OCI-LY3 (cell line): ENCODE measurements around the gene SLC22A14.

Source experiments
- H2AFZ ChIP-seq: fragments of 200-600, 300-600 bp; shearing (Covaris generic); 2 replicates; pipeline ENCODE4 v1.6.0; 2014; ENCODE audit warnings: antibody characterized with exemption, low read depth, low read length
- H3K27ac ChIP-seq: fragments of 200-600, 300-600 bp; sonication (generic); 2 replicates; pipeline ENCODE4 v1.5.1; 2014; ENCODE audit warnings: mild to moderate bottlenecking, low read length, moderate library complexity, mixed read lengths
- H3K27me3 ChIP-seq: fragments of 200-600, 300-600 bp; sonication (generic); 2 replicates; pipeline ENCODE4 v1.6.1; 2014; ENCODE audit warnings: low read depth, low read length, mixed read lengths
- H3K36me3 ChIP-seq: fragments of 200-600, 300-600 bp; sonication (generic); replicated peaks from 2 replicates; pipeline ENCODE3; 2014; ENCODE audit warnings: low read depth, low read length, mixed read lengths
- H3K4me1 ChIP-seq: fragments of 300-600, 200-600 bp; sonication (generic); 2 replicates; pipeline ENCODE4 v1.6.1; 2014; ENCODE audit warnings: low read length, mixed read lengths
- H3K4me2 ChIP-seq: fragments of 200-600, 300-600 bp; sonication (generic); 2 replicates; pipeline ENCODE4 v1.6.1; 2014; ENCODE audit warnings: low read length, mixed read lengths
- H3K4me3 ChIP-seq: fragments of 300-600, 200-600 bp; sonication (generic); 2 replicates; pipeline ENCODE4 v1.5.1; 2014; ENCODE audit warnings: antibody characterized with exemption, mild to moderate bottlenecking, low read length, moderate library complexity
- H3K79me2 ChIP-seq: fragments of 300-600, 200-600 bp; shearing (Covaris generic); 2 replicates; pipeline ENCODE4 v1.6.1; 2014; ENCODE audit warnings: mild to moderate bottlenecking, low read length, mixed read lengths
- H3K9ac ChIP-seq: fragments of 300-600, 200-600 bp; shearing (Covaris generic); 2 replicates; pipeline ENCODE4 v1.6.0; 2014; ENCODE audit warnings: mild to moderate bottlenecking, low read length, moderate library complexity
- H3K9me3 ChIP-seq: fragments of 200-600, 300-600 bp; shearing (Covaris generic); 2 replicates; pipeline ENCODE4 v1.6.1; 2014; ENCODE audit warnings: low read length, mixed read lengths; ENCODE audit not compliant: insufficient read depth
- H4K20me1 ChIP-seq: fragments of 200-600, 300-600 bp; sonication (generic); 2 replicates; pipeline ENCODE4 v1.6.1; 2016; ENCODE audit warnings: low read length, mixed read lengths; ENCODE audit not compliant: insufficient read depth
- CTCF ChIP-seq: fragments of 200-600, 300-600 bp; sonication (generic); IDR thresholded peaks from 2 replicates; pipeline ENCODE4 v1.5.1; 2014; ENCODE audit warnings: antibody characterized with exemption, low read length, low read depth
- EZH2phosphoT487 ChIP-seq: fragments of 200-600 bp; shearing (Covaris generic); IDR thresholded peaks from 2 replicates; pipeline ENCODE4 v1.6.1; 2018; ENCODE audit warnings: antibody characterized with exemption, mixed run types, low read depth

SLC22A14 gene

GRCh38 chr3:38313263-38313662, 31.2 kb downstream of the SLC22A14 start:
- Histone ChIP-seq H3K27me3 (0 out of 2 replicates have a peak, but pooled peaks cover 4% of the 10 kb centered on the region), H2AFZ (no peak overlapping the region), H3K9ac (no peak overlapping the region), H3K9me3 (no peaks in the 10 kb centered on the region), H3K4me1 (no peaks in the 10 kb centered on the region), H3K36me3 (no peaks in the 10 kb centered on the region), H3K79me2 (no peaks in the 10 kb centered on the region), H3K4me2 (no peak overlapping the region), H3K4me3 (no peak overlapping the region), H3K27ac (no peak overlapping the region), H4K20me1 (no peaks in the 10 kb centered on the region)
- TF ChIP-seq EZH2phosphoT487 (no peak), CTCF (no peak)

GRCh38 chr3:38313695-38314094, 31.6 kb downstream of the SLC22A14 start:
- Histone ChIP-seq H2AFZ (no peak overlapping the region), H4K20me1 (no peaks in the 10 kb centered on the region), H3K4me1 (no peaks in the 10 kb centered on the region), H3K4me3 (no peak overlapping the region), H3K27ac (no peak overlapping the region), H3K36me3 (no peaks in the 10 kb centered on the region), H3K9ac (no peak overlapping the region), H3K4me2 (no peak overlapping the region), H3K27me3 (0 out of 2 replicates have a peak, but pooled peaks cover 4% of the 10 kb centered on the region), H3K9me3 (no peaks in the 10 kb centered on the region), H3K79me2 (no peaks in the 10 kb centered on the region)
- TF ChIP-seq EZH2phosphoT487, result no peak
- TF ChIP-seq CTCF, result no peak

- no peaks in the 10 kb centered on the region for H3K79me2 ChIP-seq
Observed at GRCh38 chr3:38314112-38314763, 32.1 kb downstream of the SLC22A14 start.

More at GRCh38 chr3:38314112-38314763, 32.1 kb downstream of the SLC22A14 start:
- Histone ChIP-seq H3K9ac (no peak overlapping the region), H4K20me1 (no peaks in the 10 kb centered on the region), H2AFZ (no peak overlapping the region), H3K27me3 (0 out of 2 replicates have a peak, but pooled peaks cover 4% of the 10 kb centered on the region), H3K4me1 (no peaks in the 10 kb centered on the region), H3K4me3 (no peak overlapping the region), H3K4me2 (no peak overlapping the region), H3K9me3 (no peaks in the 10 kb centered on the region), H3K36me3 (no peaks in the 10 kb centered on the region), H3K27ac (no peak overlapping the region)
- TF ChIP-seq EZH2phosphoT487 (no peak), CTCF (no peak)
